Measurements from ENCODE around the gene NUDT4.
"Not testable (repeated sequence)": the region's sequence is repeated elsewhere in the genome, so short reads cannot be mapped to it uniquely, and the experiment has no call there.

NUDT4 gene

GRCh38 chr12:93429852-93430251 is 52.1 kb downstream of the NUDT4 start:
- no peak for DNase-seq

GRCh38 chr12:93430280-93430679 is 52.6 kb downstream of the NUDT4 start:
- DNase-seq: no peak

DNA sequence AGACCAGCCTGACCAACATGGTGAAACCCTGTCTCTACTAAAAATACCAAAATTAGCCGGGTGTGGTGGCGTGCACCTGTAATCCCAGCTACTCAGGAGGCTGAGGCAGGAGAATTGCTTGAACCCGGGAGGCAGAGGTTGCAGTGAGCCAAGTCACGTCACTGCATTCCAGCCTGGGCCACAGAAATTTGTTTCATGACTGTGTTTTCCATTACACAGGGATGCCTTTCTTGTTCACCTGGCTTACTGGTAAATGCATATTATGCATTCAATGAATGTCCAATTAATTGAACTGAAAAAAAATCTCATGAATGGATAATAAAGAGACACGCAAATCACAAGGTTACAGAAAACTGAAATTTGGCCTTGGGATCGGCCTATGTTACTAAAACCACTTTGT is 54.3 kb downstream of the NUDT4 start:
- not testable (repeated sequence) for DNase-seq

DNA sequence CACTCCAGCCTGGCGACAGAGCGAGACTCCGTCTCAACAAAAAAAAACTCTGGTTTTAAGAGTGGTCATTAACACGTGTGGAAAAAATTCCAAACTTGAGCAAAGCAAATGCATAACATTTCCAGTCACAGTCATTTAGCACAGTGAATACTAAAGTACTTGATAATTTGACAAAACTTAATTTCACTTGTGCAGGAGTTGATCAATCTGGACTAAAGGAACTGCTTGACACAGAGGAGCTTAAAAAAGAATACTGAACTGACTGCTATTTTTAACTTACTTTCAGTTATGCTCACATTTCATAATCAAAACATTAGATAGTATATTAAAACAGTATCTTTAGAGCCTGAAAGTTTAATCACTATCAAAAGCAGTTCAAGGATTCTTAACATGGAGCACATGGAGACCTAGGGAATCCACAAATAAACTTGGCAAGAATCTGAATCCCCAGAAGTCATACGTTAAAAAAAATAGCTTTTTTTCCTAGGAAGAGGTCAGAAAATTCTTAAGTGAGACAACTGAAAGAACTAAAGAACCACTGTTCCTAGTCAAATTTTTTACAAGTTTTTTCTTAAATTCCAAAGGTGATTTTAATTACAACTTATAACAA is 56.6 kb downstream of the NUDT4 start:
- no peak for DNase-seq

- no peak for DNase-seq
Measured at GRCh38 chr12:93438266-93439050, 60.7 kb downstream of the NUDT4 start.

DNA sequence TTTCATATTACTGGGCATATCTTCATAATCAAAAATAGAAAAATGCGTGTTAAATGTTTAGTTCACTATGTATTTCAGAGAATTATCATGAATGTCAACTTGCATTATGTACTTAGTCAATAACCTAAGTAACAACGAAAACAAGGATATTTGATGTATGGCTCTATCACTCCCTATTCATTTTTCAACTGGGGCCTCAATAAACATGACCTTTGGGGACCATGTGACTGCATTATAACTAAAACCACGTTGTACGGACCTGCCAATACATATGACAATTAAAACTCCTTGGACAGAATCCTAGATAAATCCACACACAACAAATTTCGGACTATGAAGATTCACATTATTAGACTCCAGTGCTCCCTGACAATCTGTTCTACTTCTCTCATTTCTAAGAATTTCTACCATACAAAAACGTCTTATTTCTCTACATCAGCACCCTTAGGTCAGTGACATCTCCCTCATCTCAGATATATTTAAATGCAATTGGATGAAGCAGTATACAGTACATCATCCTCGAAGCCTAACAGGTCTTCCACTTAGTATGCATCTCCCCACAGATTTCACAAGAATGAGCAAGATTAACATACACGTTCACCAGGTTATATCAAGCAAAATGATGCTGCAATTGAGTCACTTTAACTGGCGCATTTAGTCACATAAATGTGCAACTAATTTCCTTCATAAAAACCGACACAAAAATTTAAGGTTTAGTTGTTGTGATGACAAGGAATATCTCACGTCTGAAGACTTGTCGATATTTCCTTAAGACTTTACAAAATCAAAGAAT is 62.5 kb downstream of the NUDT4 start:
- no peak for DNase-seq

- no peak for DNase-seq
Measured at GRCh38 chr12:93441081-93441616, 63.4 kb downstream of the NUDT4 start.

- DNase-seq: peak; percentile 89
Measured at GRCh38 chr12:93441617-93442410, 64.1 kb downstream of the NUDT4 start, which contains the start of gene UBE2N. Gene UBE2N (minus strand): TSS chr12:93441947. CDS start chr12:93441884, 63 bp downstream.

DNA sequence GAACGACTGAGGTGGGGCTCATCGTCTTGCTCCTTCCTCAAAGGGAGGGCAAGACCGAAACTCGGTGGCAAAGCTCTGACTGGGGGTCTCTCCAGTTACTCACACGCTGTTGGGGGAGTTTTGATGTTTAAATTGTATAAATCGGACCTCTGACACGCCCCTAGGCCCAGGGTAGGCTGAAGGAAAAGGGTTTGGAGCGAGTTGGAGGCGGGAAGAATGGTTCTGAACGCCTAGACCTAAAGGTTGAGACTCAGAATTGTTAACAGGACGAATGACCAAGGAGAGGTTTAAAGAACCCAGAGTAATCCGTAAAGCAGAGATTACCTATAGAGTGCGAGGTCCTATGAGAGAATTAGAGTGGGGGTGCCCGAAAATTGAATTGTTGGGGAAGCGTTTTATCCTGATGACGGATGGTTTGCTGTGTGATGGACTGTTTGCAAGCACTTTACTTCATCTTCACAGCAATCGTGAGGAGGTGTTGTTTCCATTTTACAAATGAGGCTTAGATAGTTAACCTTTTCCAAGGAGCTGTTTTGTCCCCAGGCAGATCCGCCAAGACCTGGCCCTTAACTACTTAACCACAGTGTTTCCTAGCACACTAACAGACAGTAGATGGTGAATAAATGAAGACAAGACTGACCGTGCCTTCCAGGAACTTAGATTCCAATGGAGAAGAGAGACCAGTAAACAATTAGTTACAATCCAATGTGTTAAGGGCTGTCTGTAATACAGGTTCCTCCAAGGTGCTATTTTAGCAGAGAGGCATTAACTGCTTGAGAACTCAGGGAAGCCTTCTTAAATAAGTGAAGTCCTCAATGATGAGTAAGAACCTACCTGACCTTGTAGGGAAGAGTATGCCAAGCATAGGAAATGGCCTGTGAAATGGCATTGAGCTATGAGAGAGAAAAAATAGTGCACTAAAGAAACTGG is 65.0 kb downstream of the NUDT4 start:
- DNase-seq: no peak

DNA sequence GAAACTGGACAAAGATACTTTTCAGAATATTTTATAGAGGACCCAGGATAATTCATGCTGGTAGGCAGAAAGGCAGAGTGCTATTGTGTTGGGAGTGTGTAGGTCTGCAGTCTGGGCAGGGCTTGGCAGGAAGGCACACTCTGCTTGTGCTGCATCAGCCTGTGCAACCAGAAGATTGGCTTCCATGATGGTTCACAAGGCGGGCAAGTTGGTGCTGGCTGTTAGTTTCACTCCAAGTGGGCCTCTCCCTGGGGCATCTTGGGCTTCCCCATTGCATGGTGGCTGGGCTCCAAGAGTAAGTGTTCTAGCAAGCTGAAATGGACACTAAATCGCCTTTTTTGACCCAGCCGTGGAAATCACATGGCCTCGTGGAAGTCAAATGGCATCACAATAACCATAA is 65.9 kb downstream of the NUDT4 start:
- DNase-seq: no peak

- DNase-seq: no peak
Measured at GRCh38 chr12:93447555-93448290, 70.0 kb downstream of the NUDT4 start.

DNA sequence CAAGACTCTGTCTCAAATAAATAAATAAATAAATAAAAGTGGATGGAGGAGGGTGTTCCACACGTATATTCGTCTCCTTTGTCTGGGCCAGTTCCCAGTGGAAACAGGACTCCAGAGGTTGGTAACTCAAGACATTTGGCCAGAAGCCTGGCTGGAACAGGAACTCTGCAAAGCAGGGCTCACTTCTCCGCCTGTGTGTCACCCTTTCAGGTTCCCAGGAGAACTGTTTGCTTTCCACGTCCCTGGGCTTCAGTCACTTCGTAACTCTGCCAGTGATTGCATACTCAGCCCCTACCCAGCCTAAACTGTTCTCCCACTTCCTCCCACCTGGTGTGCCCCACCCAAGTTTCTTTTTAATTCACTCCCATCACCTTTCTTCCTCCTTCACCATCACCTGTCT is 71.1 kb downstream of the NUDT4 start:
- no peak for DNase-seq

DNA sequence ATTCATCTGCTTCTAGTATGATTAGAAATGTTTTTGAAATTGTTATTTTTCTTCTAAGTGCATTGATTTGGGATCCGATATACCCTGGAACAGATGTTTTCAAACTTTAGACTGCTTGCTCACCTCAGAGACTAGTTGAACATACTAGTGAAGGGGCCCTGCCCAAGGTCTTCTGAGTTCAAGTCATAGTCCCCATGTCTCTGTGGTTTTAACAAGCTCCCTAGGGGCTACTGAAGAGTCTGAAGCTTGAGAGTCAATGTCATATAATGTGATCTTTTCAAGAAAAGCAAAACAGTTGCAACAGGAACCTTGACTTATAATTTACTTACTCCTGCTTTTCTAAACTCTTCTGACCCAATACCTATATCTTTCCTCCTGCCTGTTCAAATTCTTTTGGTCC is 71.6 kb downstream of the NUDT4 start:
- no peak for DNase-seq

GRCh38 chr12:93451423-93452158 is 73.9 kb downstream of the NUDT4 start:
- DNase-seq: no peak

DNA sequence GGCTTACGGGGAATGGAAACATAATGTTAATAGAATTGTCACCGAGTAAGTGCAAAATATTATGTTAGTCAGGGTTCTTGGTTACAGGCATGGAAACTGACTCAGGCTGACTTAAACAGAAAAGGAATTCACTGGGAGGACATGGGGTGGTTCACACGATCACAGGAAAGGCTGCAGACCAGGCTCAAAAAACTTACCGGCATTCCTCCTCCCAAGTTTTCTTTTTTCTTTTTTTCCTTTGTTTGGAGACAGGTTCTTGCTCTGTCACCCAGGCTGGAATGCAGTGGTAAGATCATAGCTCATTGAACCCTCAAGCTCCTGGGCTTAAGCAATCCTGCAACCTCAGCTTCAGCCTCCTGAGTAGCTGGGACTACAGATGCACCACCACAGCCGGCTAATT is 75.9 kb downstream of the NUDT4 start:
- DNase-seq: no peak

DNA sequence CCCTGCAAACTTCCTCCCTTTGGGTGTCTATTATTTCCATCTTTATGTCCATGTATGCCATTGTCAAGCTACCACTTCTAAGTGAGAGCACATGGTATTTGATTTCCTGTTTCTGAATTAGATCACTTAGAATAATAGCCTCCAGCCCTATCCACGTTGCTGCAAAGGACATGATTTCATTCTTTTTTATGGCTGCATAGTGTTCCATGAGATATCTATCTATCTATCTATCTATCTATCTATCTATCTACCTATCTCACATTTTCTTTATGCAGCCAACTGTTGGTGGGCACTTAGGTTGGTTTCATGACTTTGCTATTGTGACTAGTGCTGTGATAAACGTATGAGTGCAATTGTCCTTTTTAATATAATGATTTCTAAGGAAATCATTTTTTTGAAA is 78.4 kb downstream of the NUDT4 start:
- DNase-seq: no peak

Data from NCI-H226 (cell line).